22Rv1 (cell line): Measurements from ENCODE around the gene NR4A1.

Experiments used
- ZFX ChIP-seq: fragments of 450-650 bp; IDR thresholded peaks from 2 replicates; pipeline ENCODE4 v1.6.1; 2017; ENCODE audit warnings: antibody characterized with exemption, borderline replicate concordance
- TF ChIP-seq, protein P1 (sequence below): fragments of 450-650 bp; IDR thresholded peaks from 2 replicates; pipeline ENCODE4 v1.5.1; 2017; ENCODE audit warnings: mild to moderate bottlenecking

- TF ChIP-seq, protein P1, sequence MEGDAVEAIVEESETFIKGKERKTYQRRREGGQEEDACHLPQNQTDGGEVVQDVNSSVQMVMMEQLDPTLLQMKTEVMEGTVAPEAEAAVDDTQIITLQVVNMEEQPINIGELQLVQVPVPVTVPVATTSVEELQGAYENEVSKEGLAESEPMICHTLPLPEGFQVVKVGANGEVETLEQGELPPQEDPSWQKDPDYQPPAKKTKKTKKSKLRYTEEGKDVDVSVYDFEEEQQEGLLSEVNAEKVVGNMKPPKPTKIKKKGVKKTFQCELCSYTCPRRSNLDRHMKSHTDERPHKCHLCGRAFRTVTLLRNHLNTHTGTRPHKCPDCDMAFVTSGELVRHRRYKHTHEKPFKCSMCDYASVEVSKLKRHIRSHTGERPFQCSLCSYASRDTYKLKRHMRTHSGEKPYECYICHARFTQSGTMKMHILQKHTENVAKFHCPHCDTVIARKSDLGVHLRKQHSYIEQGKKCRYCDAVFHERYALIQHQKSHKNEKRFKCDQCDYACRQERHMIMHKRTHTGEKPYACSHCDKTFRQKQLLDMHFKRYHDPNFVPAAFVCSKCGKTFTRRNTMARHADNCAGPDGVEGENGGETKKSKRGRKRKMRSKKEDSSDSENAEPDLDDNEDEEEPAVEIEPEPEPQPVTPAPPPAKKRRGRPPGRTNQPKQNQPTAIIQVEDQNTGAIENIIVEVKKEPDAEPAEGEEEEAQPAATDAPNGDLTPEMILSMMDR: no peak
- no peak for TF ChIP-seq ZFX
These were observed 1.4 kb downstream of the NR4A1 start for GRCh38 chr12:52052468-52053186.
